HG03442 (cell line): ENCODE results near the gene ITGB4.

Source experiments
- ATAC-seq: cut with Tn5 transposase; IDR thresholded peaks from one replicate; pipeline ENCODE4 v1.9.1; 2021; ENCODE audit warnings: mild to moderate bottlenecking, moderate library complexity; ENCODE audit not compliant: unreplicated experiment

The ITGB4 gene

DNA sequence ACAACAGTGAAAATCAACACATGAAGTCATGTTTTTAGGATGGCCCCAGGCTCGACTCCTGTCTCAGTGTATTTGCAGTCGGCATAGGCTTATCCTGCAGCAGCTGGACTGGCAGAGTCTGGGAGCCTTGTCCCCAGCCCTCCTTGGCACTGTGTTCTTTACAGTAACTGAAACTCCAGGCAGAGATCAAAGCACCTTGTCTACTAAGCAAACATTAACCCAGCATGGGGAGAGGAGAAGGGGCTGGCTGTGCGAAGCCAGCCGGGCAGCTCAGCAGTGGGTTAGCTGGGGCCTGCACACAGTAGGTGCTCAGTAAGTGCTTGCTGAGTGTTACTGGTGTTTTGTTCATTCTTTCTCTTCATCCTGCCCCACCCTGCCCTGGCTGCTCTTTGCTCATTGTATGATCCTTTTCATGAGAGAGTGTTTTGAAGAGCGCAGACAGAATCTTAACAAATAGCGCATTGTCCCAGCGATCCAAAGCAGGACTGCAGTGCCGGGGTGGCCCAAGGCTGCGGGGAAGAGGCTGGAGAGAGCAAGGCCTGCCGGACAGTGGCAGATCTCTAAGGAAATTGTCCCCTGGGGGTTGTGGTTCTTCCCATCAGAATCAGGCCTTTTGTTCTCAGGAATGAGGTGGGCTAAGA is 23.5 kb upstream of the ITGB4 start:
- ATAC-seq, result no peak

DNA sequence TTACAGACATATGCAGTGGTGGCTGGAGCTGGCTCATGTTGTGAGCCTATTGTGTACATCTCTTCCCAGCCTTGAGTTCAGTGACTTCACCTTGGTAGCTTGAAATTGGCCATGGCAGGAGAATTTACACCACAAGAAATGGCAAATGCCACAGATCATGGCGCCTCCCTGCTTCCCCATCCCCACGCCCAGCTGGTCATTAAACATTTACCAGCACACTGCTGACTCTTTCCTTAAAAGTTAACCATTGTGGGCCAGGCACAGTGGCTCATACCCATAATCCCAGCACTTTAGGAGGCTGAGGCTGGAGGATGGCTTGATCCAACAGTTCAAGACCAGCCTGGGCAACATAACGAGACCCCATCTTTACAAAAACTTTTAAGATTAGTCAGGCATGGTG is 22.6 kb upstream of the ITGB4 start:
- ATAC-seq, result no peak

DNA sequence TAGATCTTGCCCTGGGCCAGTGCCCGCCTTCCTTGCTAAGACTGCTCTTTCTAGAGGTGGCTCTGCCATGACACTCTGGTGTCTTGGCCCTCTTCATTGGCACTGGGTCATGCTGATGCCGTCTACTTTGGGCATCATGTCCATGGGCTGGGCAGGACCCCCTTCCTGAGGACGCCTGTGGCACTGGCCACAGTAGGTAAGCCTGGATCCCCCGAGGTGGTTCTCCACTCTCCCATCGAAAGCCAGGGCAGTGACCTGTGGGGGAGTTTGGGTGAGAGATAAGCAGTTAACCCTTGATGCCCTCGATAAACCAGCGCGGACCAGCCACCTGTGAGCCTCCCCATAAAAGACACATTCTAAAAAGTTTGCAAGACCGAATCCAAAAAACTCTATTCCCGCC is 20.0 kb upstream of the ITGB4 start:
- no peak for ATAC-seq

GRCh38 chr17:75703191-75703590 is 18.1 kb upstream of the ITGB4 start:
- ATAC-seq, result no peak

DNA sequence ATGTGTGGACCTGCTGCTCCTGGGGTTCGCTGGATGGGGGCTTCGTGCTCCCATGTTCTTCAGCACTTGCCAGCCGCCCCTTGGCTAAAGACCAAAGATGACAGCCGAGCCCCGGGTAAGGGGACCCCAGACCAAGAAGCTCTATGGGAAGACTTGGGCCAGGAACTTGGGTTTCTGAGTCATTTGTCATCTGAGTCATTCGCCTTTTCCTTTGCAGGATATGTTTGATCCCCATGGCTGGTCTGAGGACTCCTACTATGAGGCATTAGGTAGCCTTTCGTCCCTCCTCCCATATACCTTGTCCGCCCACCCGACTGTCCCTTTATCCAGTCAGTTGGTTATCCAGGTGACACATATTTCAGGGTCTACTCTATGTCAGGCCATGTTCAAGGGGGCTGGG is 17.7 kb upstream of the ITGB4 start:
- ATAC-seq, result no peak

DNA sequence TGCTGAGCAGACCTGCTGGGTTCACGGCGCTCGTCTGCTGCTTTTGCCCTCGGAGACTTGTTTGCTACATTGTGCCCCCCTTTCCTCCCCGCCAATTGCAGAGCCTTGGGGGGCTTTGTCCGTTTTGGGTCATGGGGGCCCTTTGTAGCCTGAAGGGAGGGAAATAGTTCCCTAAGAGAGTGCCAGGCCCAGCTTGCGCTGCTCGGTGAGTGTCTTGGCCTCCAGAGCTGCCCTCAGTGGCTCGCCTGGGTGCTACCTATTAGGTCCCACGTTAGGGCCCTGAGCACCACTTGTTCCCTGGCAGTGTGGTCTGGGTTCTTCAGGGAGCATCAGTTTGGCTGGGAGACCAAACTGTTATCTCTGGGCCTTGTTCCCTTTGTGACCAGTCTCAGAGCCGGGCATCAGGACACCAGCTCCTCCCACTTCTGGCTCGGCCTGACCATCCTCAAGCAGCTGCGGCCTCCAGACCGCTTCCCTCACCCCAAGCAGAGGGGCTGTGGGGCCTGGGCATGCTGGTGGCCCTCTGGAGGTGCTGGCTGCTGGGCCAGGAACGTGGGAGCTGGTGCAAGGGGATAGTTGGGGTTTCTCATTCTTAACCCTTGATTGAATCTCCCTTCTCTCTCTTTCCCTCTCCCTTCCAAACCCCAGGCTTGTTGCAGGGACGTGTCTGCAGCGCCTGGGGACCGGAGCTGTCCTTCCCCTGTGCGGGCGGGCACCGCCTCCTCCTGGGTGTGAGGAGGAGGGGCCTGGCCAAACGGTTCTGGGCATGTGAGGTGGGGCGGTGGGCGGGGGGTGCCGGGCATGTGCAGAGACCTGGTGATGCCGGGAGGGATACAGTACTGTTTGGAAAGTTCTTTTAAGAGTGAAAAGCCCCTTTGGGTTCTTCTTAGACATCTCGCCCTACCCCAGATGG is 16.0 kb upstream of the ITGB4 start:
- ATAC-seq, result no peak

DNA sequence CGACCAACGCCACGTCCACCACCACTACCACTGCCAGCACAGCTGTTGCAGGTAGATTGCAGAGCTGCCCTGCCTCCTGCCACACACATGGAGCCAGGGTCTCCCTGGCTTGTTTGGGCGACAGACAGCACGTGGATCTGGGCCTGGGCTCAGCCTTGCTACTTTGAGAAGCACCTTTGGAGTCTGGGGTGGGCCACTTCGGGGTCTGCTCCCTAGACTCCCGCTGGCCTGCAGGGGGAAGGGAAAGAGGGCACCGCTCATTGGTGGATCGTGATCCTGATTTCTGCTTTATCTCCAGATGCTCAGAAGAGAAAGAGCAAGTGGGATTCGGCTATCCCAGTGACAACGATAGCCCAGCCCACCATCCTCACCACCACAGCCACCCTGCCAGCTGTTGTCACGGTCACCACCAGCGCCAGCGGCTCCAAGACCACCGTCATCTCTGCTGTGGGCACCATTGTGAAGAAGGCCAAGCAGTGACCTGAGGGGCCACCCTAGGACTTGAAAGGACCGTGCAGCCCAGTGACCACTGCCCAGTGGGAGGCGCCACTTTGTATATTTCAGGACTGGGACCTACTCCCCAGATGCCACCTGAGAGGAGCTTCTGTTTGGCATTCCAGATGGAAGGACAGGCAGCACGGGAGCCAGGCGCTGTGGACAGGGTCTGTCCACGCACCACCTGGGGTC is 15.1 kb upstream of the ITGB4 start:
- no peak for ATAC-seq

GRCh38 chr17:75707079-75707571 is 14.1 kb upstream of the ITGB4 start:
- no peak for ATAC-seq

- no peak for ATAC-seq
Measured at GRCh38 chr17:75712446-75712845, 8.8 kb upstream of the ITGB4 start.

GRCh38 chr17:75719732-75720131 is 1.5 kb upstream of the ITGB4 start:
- no peak for ATAC-seq

DNA sequence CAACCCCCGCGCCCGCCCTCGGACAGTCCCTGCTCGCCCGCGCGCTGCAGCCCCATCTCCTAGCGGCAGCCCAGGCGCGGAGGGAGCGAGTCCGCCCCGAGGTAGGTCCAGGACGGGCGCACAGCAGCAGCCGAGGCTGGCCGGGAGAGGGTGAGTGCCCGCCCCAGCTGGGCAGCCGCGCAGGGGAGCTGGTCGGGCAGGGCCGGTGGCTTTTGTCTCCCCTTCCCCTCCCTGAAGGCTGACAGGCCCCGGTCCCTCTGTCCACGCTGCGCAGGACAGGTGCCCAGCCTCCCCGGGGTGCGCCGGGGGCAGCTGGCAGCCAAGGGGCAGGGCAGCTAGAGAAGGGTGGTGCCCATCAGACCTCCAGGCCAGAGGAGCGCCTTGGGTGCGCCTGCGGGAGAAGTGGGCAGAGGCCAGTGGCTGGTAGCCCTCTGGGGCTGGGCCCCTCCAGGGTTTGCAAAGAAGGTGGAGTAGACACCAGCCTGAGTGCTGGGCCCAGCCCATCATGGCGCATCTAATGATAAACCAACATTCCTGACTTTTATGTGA is 278 bp downstream of the ITGB4 start:
- ATAC-seq, result no peak

DNA sequence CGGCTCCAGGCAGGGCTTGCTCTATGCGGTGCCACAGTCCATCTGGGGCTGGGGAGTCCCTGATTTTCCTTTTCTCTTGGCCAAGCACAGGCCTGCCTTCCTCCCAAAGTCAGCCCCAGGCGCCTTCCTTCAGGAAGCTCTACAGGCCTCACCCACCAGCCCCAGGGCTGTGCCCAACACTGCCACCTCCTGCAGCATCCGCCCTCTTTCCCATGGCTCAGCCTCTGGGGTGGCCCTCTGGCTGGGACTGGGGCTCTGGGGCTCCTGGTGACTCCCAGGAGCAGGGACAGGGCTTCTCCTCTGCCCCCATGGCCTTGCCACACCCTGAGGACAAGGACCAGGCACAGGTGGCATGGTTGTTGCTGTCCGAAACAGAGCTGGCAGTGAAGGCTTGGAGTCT is 817 bp downstream of the ITGB4 start:
- ATAC-seq, result no peak

GRCh38 chr17:75722542-75723095 is 1.4 kb downstream of the ITGB4 start:
- no peak for ATAC-seq

DNA sequence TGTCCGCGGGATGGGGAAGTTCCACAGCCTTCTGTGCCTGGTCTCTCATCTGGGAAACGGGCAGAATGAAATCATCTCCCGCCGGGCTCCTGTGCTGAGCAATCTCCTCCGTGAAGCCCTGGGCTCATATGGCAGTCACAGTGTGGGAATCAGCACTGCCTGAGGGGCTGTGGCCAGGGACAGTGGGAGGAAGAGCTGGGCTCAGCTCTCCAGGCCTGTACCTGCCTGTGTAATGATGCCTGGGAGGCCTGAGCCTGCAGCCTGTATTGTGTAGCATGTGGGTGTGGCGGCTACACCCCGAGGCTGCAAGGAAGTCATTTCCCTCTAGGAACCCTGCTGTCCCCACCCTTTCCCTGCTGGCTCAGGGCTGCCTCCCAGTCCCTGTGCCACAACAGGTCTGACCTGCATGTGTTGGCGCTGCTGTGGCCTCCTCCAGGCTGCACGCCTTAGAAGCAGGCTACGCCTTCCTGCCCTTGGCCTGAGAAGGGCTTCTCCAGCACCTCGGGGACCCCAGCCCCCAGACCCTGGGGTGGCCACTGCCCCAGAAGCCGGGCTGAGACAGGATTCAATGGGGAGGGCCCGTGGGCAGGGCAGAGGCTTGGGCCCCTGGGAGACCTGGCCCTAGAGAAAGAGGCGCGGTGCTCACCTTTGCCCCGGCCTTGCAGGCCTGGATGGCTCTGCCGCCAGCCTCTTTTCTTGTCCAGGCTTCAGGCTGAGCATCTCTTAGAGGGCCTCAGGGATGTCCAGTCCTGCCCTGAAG is 2.1 kb downstream of the ITGB4 start:
- no peak for ATAC-seq

GRCh38 chr17:75724016-75725003 is 3.1 kb downstream of the ITGB4 start:
- ATAC-seq, result no peak

GRCh38 chr17:75725504-75725903 is 4.2 kb downstream of the ITGB4 start:
- ATAC-seq, result no peak

DNA sequence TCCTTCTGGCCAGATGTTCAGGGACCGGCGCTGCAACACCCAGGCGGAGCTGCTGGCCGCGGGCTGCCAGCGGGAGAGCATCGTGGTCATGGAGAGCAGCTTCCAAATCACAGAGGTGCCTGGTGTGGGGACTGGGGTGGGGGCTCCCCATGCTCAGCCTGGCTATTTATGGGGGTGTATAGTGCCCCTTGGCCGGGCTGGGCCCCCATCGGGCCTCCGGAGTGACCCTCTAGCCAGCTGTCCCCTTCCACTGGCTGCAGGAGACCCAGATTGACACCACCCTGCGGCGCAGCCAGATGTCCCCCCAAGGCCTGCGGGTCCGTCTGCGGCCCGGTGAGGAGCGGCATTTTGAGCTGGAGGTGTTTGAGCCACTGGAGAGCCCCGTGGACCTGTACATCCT is 6.1 kb downstream of the ITGB4 start:
- ATAC-seq, result no peak

DNA sequence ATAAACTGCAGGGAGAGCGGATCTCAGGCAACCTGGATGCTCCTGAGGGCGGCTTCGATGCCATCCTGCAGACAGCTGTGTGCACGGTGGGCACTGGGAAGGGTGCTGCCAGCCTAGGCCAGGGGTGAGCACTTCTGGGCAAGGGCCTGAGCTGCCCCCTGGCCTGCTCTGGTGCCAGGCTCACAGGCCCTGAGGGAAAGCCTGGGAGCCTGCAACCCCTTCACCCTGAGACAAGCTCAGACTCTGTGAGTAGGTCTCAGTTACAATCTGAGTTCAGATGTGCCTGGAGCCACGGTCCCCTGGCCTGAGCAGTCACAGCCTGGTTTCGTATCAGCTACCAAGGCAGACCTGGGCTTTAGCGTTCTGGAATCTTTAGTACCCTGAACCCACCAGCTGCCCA is 8.1 kb downstream of the ITGB4 start:
- ATAC-seq, result no peak

- no peak for ATAC-seq
Measured at GRCh38 chr17:75730065-75730464, 8.8 kb downstream of the ITGB4 start.
